ENCODE results near the gene CLTCL1.
"Not testable (repeated sequence)": the region's sequence is repeated elsewhere in the genome, so short reads cannot be mapped to it uniquely, and the experiment has no call there.

CLTCL1 gene

GRCh38 chr22:19156109-19156508 lies 135.4 kb downstream of the CLTCL1 start:
- H3K9ac ChIP-seq (ENCODE audit: low read depth, low read length); H3K36me3 ChIP-seq (ENCODE audit: insufficient read depth, low read length); H3K9me3 ChIP-seq (ENCODE audit: insufficient read depth, low read depth, low read length); H3K27ac ChIP-seq (ENCODE audit: low read depth, low read length); H3K4me1 ChIP-seq (ENCODE audit: insufficient read depth, low read length); H3K4me3 ChIP-seq (ENCODE audit: low read length): not testable (repeated sequence)
- 92% methylated on average over 9 of the region's 9 CpGs for WGBS
- H3K27me3 ChIP-seq (ENCODE audit: insufficient read depth, low read length) = peaks cover 49% of the 10 kb centered on the region

GRCh38 chr22:19152942-19153883 lies 138.3 kb downstream of the CLTCL1 start:
- H3K36me3 ChIP-seq (ENCODE audit: insufficient read depth, low read length) = no peaks in the 10 kb centered on the region
- 69% methylated on average over 11 of the region's 11 CpGs for WGBS
- no peak overlapping the region for H3K4me3 ChIP-seq (ENCODE audit: low read length)
- peaks cover 71% of the 10 kb centered on the region for H3K27me3 ChIP-seq (ENCODE audit: insufficient read depth, low read length)
- no peaks in the 10 kb centered on the region for H3K4me1 ChIP-seq (ENCODE audit: insufficient read depth, low read length)
- H3K9ac ChIP-seq (ENCODE audit: low read depth, low read length) = no peak overlapping the region
- H3K9me3 ChIP-seq (ENCODE audit: insufficient read depth, low read depth, low read length) = peaks cover 4% of the 10 kb centered on the region; the same call in 1 of the 2 replicates
- no peak overlapping the region for H3K27ac ChIP-seq (ENCODE audit: low read depth, low read length)

GRCh38 chr22:19151329-19152191 lies 140.0 kb downstream of the CLTCL1 start:
- 57% methylated on average over 10 of the region's 10 CpGs for WGBS
- Histone ChIP-seq H3K36me3 (ENCODE audit: insufficient read depth, low read length) (no peaks in the 10 kb centered on the region), H3K4me1 (ENCODE audit: insufficient read depth, low read length) (peaks cover 5% of the 10 kb centered on the region; the same call in 1 of the 2 replicates), H3K27ac (ENCODE audit: low read depth, low read length) (no peak overlapping the region), H3K9ac (ENCODE audit: low read depth, low read length) (no peak overlapping the region), H3K27me3 (ENCODE audit: insufficient read depth, low read length) (peaks cover 87% of the 10 kb centered on the region), H3K4me3 (ENCODE audit: low read length) (peak overlapping the region; percentile 27; the same call in 1 of the 2 replicates), H3K9me3 (ENCODE audit: insufficient read depth, low read depth, low read length) (peaks cover 4% of the 10 kb centered on the region; the same call in 1 of the 2 replicates)

- peaks cover 84% of the 10 kb centered on the region for H3K27me3 ChIP-seq (ENCODE audit: insufficient read depth, low read length)
- H3K9me3 ChIP-seq (ENCODE audit: insufficient read depth, low read depth, low read length) = peaks cover 4% of the 10 kb centered on the region; the same call in 1 of the 2 replicates
- peaks cover 5% of the 10 kb centered on the region; the same call in 1 of the 2 replicates for H3K4me1 ChIP-seq (ENCODE audit: insufficient read depth, low read length)
- H3K9ac ChIP-seq (ENCODE audit: low read depth, low read length) = no peak overlapping the region
- no peak overlapping the region for H3K27ac ChIP-seq (ENCODE audit: low read depth, low read length)
- H3K4me3 ChIP-seq (ENCODE audit: low read length) = peak overlapping the region; percentile 27; the same call in 1 of the 2 replicates
- WGBS = 18% methylated on average over 67 of the region's 68 CpGs
- H3K36me3 ChIP-seq (ENCODE audit: insufficient read depth, low read length) = no peaks in the 10 kb centered on the region
Observed at GRCh38 chr22:19150482-19151328, 140.8 kb downstream of the CLTCL1 start.

GRCh38 chr22:19149991-19150390 lies 141.5 kb downstream of the CLTCL1 start, which contains the start of gene GSC2:
GSC2 (minus strand) TSS chr22:19150292; CDS start chr22:19150283, 9 bp downstream.
- H3K9me3 ChIP-seq (ENCODE audit: insufficient read depth, low read depth, low read length) = peaks cover 4% of the 10 kb centered on the region; the same call in 1 of the 2 replicates
- H3K4me3 ChIP-seq (ENCODE audit: low read length) = peak within 1 kb of the TSS; percentile 45
- H3K27me3 ChIP-seq (ENCODE audit: insufficient read depth, low read length) = peaks cover 80% of the 10 kb centered on the region
- WGBS = 3% methylated on average over 59 of the region's 59 CpGs
- no peaks in the 10 kb centered on the region for H3K36me3 ChIP-seq (ENCODE audit: insufficient read depth, low read length)
- no peak within 1 kb of the TSS for H3K27ac ChIP-seq (ENCODE audit: low read depth, low read length)
- H3K9ac ChIP-seq (ENCODE audit: low read depth, low read length) = peak within 1 kb of the TSS; percentile 0; the same call in 1 of the 2 replicates
- peaks cover 5% of the 10 kb centered on the region; the same call in 1 of the 2 replicates for H3K4me1 ChIP-seq (ENCODE audit: insufficient read depth, low read length)

GRCh38 chr22:19149047-19149883 lies 142.3 kb downstream of the CLTCL1 start:
- 12% methylated on average over 92 of the region's 92 CpGs for WGBS
- H3K4me3 ChIP-seq (ENCODE audit: low read length) = peak overlapping the region; percentile 45

GRCh38 chr22:19148417-19149046 lies 143.0 kb downstream of the CLTCL1 start:
- H3K9me3 ChIP-seq (ENCODE audit: insufficient read depth, low read depth, low read length) = peaks cover 4% of the 10 kb centered on the region; the same call in 1 of the 2 replicates
- no peak overlapping the region for H3K9ac ChIP-seq (ENCODE audit: low read depth, low read length)
- no peaks in the 10 kb centered on the region for H3K36me3 ChIP-seq (ENCODE audit: insufficient read depth, low read length)
- H3K4me3 ChIP-seq (ENCODE audit: low read length) = peak overlapping the region; percentile 45; the same call in 1 of the 2 replicates
- H3K27me3 ChIP-seq (ENCODE audit: insufficient read depth, low read length) = peaks cover 73% of the 10 kb centered on the region
- H3K4me1 ChIP-seq (ENCODE audit: insufficient read depth, low read length) = peaks cover 5% of the 10 kb centered on the region; the same call in 1 of the 2 replicates
- 76% methylated on average over 33 of the region's 33 CpGs for WGBS
- no peak overlapping the region for H3K27ac ChIP-seq (ENCODE audit: low read depth, low read length)

More at GRCh38 chr22:19149047-19149883, 142.3 kb downstream of the CLTCL1 start:
- Histone ChIP-seq H3K27ac (ENCODE audit: low read depth, low read length) (no peak overlapping the region), H3K36me3 (ENCODE audit: insufficient read depth, low read length) (no peaks in the 10 kb centered on the region), H3K9me3 (ENCODE audit: insufficient read depth, low read depth, low read length) (peaks cover 4% of the 10 kb centered on the region; the same call in 1 of the 2 replicates), H3K27me3 (ENCODE audit: insufficient read depth, low read length) (peaks cover 77% of the 10 kb centered on the region), H3K9ac (ENCODE audit: low read depth, low read length) (peak overlapping the region; percentile 0; the same call in 1 of the 2 replicates), H3K4me1 (ENCODE audit: insufficient read depth, low read length) (peaks cover 5% of the 10 kb centered on the region; the same call in 1 of the 2 replicates)

GRCh38 chr22:19147195-19147780 lies 144.2 kb downstream of the CLTCL1 start:
- H3K4me3 ChIP-seq (ENCODE audit: low read length) = no peak overlapping the region
- WGBS = 29% methylated on average over 9 of the region's 9 CpGs
- H3K27me3 ChIP-seq (ENCODE audit: insufficient read depth, low read length) = peaks cover 61% of the 10 kb centered on the region
- H3K4me1 ChIP-seq (ENCODE audit: insufficient read depth, low read length) = peaks cover 5% of the 10 kb centered on the region; the same call in 1 of the 2 replicates
- H3K9ac ChIP-seq (ENCODE audit: low read depth, low read length) = no peak overlapping the region
- peaks cover 5% of the 10 kb centered on the region for H3K36me3 ChIP-seq (ENCODE audit: insufficient read depth, low read length)
- H3K27ac ChIP-seq (ENCODE audit: low read depth, low read length) = no peak overlapping the region
- H3K9me3 ChIP-seq (ENCODE audit: insufficient read depth, low read depth, low read length) = peaks cover 4% of the 10 kb centered on the region; the same call in 1 of the 2 replicates

Measured in HUES64 (cell line).